Measurements from ENCODE around the gene MRPL10.

Gene MRPL10

DNA sequence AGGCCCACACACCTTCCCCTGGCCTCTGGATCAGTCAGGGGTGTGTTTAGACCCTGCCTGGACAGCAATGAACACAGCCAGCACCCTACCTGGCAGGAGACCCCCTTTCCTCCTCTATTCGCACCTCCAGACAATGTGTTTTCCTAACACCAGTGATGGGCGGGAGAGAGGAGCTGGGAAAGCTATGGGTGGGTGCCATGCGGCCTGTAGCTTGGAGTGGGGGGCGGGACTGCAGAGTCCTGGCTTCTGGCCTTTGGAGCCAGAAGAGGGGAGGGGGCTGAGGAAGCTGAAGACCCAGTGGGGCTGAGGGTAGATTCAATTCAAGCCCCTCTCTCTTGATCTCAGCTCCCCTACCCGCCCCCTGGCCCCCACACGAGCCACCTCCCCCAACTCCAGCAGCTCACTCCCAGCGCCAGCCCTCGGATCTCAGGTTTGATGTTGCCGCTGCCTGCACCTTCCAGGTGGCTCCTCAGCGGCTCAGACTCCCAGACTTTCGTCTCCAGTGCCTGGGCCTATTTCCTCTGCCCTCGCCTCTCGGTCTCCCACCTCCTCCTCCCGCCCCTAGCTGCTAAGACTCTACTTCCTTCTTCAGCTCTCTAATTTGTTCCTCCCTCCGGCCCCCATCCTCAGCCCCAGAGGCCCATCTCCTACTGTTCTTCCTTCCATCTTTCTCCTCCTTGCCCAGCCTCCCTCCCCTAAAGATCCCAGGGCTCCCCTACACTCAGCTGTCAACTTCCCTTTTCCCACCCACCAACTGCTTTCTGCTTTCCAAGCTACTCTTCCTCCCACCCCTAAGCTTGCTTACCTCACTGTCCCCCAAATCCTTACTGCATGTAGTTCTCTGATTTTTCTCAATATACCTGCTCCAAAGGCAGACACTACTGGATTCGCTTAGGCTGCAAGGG is 26.5 kb upstream of the MRPL10 start:
- DNase-seq (ENCODE audit: low spot score) = no peak

DNA sequence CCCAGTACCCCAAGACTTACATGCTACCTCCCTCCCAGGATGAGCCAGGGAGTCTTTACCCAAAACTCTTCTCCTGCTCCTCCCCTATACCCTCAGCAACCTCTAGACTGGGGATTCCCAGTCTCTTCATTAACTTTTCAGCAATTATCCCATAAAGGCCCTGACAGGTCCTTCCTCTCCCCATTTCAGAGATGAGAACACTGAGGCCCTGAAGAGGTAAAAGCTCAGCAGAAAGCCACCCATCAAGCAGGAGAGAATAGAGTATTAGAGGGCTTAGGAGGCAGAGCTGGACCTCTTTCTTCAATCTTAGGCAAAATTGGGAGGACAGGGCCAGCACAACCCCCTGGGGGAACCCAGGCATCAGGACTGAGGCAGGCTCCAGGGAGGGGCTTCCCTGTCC is 25.5 kb upstream of the MRPL10 start:
- DNase-seq (ENCODE audit: low spot score) = no peak

DNA sequence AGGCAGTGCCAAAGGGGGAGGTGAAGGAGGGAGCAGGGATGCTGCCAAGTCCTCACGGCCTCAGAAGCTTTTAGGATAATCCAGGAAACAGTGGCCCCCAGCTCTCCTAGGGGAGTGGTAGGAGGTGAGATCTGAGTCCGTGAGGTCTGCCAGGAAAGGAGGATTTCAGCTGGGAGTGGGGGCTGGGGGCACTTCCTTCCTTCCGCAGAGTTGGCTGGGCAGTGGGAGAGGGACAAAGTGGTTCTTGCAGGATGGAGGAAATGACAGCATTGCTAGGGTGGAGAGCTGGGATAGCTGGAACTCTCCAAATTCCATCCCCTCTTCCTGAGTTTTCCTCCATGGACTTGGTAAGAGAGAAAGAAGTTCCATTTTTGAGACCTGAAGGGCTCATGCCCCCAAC is 24.4 kb upstream of the MRPL10 start:
- DNase-seq (ENCODE audit: low spot score) = no peak

DNA sequence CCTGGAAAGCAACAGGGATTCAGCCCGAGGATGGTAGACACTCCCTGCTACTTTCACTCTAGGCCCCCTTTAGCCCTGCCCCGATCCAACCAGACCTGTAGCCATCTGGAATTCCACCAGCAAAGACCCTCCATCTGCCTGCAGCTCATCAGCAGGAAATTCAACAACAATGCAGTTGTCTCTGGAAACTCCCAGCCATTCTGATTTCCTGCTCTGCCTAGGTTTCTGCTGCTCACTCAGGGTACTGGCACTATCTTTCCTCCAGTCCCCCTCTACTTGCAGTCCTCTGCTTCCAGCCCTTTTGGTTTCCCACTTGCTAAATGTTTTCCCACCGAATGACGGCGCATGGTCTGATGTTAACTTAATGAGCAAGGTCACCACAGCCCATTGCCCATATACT is 22.3 kb upstream of the MRPL10 start:
- DNase-seq (ENCODE audit: low spot score) = no peak

DNA sequence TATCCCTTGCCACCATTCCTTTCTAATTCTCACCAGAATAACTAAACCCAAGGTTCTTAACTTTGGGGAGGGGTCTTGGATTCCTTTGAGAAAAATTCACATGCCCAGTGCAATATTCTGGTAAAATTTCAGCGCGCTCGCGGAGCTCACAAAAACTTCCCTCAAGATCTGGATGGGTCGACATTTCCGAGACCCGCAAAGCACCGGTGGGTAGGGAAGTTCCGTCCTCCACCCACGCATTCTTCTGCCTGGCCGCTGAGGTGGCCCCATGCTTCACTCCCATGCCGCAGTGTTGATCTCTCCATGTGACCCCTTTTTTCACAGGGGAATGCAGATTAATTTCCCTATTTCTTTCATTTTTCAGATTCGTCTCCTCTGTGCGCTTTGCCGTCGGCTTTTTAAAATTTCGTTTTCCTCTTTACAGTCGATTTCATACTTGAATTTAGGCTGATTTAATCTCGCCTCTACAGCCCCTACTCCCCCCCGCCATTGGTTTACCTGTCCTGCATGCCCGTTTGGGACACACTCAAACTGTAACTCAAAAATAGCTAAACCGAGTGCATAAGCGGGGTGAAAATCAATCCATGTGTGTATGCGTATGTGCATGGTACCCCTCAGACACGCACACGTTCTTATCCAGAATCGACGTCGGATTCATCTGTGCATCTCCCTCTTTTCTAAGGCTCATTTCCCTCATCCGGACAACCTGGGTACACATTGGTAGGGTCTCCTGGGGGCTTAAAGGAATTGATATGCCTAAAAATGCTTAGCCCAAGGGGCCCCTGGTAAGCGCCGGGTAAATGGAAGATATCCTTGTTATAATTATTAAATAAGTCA is 21.0 kb upstream of the MRPL10 start:
- DNase-seq (ENCODE audit: low spot score) = no peak

DNA sequence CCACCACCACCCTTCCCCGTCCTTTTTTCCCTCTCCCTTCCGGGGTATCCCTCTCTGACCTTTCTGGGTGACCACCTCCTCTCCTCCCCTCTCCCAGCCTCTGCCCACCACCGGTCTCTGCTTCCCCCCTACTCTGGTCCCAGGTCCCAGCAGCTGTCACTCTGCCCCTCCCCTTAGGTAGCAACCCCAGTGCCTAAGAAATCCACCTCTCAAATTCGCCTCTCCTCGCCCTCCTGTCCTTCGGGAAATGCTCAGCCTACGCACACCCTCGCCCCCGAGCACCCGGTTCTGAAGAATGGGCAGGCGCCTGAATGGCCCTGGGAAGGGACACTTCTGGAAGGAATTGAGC is 20.4 kb upstream of the MRPL10 start:
- no peak for DNase-seq (ENCODE audit: low spot score)

DNA sequence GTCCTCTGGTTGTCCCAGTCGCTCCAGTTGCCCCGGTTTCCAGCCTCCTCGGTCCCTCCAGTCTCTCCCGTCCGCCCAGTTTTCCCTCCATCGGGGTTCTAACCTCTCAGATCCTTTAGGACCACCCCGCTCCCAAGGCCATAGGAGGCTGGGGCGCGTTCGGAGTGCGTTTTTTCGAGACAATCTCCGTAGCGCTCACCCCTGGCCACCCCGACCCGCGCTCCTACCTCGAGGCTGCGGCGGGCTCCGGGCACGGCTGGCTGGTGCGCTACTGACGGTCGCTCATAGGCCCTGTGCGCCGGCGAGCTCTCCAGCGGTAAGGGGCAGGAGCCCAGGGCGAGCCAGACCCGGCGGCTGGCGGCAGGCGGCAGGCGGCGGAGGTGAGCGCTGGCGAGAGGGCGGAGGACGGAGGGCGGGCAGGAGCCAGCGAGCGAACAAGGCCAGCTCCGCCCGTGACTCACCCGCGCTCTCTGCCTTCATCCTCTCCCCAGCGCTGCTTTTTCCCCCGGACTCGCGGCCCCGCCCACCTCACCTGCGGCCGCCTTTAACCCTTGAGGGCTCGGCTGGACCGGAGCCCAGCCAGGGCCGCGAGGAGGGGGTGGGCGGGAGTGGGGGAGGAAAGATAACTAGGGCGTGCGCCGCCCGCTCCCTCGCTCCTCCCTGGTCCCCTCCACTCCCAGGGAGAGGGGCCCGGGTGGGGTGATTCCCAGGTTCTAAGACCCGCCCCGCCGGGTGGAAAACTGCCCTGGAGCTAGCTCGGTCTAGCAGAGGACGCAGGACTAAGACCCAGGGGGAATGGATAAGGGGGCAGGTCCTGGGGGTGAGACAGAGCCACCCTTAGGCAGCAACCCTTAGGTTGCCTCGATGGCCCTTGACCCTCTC is 19.6 kb upstream of the MRPL10 start, which contains the start of gene SP6:
SP6 (minus strand) TSS at position 472 of the 882 bp plus-strand sequence. CDS start 2,734 bp downstream, outside the sequence.
- DNase-seq (ENCODE audit: low spot score) = no peak

DNA sequence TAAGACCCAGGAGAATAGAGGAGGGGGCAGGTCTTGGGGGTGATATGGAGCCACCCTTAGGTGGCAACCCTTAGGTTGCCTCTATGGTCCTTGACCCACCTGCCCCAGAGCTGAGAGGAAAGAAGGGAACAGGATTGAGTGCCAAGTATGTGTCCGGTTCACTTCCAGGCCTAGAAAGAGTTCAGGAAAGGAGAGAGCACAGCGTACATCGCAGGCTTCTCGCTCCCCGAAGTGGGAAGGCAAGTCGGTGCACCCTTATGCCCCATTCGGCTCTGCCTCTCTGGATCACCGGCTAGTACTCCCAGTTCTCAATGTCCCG is 19.0 kb upstream of the MRPL10 start:
- DNase-seq (ENCODE audit: low spot score) = no peak

DNA sequence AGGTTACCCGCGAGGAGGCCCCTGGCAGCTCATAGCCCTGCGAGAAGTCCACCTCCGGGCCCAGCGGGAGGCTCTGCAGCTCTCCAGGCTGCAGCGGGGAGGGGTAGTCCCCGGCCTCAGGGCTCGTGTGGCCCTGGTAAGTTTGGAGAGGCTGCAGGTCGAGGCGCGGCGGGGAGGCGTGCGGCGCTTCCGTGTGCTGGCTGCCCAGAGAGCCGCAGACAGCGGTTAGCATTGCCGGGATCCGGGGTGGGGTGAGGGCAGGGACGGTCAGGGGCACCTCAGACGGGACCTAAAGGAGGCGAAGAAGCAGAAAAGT is 16.8 kb upstream of the MRPL10 start:
- DNase-seq (ENCODE audit: low spot score) = no peak

DNA sequence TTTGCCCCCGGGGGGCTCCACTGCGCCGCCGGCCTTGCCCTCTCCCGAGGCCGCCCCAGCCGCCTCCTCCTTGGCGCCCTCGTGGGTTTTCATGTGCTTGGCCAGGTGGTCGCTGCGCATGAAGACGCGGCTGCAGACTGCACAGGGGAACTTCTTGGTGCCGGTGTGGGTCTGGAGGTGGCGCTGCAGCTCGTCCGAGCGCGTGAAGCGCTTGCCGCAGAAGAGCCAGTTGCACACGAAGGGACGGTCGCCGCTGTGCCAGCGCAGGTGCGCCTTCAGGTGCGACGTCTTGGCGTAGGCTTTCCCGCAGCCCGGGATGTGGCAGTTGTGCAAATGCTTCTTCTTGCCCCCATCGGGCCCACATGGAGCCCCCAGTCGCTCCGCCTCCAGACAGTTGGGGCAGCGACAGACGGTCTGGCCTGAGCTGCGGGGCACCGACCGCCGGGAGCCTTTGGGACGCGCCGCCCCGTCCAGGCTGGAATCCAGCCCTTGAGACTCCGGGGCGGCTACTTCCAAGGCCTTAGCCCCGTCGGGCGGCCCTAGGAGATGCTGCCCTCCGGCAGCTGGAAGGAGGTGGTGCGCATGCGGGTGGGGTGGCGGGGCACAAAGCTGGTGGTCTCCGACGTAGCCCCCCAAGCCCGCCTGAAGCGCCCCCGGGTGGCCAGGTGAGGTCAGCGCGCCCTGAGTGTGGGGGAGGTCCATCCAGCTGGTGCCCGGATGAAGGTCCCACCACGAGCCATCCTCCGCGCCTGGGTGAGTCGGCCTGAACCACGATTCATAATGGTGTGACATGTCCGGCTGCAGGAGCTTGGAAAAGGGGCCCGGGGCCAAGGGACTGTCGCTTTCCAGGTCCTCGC is 16.2 kb upstream of the MRPL10 start:
- no peak for DNase-seq (ENCODE audit: low spot score)

DNA sequence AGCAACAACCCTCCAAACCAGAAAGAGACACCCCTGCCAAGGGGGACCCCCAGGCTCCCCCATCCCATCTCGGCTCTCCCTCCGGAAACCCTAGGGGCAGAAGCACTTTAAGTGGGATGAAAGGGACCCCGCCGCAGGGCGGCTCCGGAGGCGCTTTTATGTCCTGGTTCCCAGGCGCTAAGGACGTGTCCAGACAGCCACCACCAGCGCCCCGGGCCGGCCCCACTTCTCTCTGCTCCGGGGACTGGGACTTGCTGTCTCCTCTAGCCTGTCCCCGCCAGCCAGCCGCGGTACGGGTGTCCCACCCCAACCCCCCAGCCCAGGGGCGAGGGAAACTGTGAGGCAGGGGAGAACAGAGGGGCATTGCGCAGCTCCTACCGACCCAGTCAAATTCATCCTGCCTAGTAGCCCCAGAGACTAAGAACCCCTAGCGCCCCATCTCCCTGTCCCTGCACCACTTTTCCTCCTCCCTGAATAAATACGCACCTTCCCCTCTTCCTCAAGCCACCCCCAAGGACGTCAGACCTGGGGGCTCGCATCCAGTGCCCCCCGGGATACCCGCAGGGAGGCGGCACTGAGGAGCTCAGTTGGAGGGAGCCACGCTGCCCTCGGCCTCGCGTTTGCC is 15.5 kb upstream of the MRPL10 start:
- no peak for DNase-seq (ENCODE audit: low spot score)

DNA sequence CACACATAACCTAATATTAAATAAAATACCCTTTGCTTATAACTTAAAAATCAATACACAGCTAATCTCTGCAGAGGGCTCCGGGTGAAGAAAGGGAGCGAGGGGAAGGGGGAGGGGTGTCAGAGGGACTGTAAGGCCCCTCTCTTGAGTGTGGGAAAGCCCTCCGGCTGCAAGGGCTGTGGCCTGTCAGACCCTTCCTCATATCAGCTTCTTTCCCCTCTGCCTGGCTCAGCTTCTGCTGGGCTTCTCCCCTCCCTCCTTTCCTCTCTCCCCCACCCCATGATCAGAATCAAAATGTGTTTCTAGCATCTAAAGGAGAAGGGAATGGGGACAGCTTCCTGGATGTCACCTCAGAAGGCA is 14.4 kb upstream of the MRPL10 start:
- DNase-seq (ENCODE audit: low spot score) = no peak

DNA sequence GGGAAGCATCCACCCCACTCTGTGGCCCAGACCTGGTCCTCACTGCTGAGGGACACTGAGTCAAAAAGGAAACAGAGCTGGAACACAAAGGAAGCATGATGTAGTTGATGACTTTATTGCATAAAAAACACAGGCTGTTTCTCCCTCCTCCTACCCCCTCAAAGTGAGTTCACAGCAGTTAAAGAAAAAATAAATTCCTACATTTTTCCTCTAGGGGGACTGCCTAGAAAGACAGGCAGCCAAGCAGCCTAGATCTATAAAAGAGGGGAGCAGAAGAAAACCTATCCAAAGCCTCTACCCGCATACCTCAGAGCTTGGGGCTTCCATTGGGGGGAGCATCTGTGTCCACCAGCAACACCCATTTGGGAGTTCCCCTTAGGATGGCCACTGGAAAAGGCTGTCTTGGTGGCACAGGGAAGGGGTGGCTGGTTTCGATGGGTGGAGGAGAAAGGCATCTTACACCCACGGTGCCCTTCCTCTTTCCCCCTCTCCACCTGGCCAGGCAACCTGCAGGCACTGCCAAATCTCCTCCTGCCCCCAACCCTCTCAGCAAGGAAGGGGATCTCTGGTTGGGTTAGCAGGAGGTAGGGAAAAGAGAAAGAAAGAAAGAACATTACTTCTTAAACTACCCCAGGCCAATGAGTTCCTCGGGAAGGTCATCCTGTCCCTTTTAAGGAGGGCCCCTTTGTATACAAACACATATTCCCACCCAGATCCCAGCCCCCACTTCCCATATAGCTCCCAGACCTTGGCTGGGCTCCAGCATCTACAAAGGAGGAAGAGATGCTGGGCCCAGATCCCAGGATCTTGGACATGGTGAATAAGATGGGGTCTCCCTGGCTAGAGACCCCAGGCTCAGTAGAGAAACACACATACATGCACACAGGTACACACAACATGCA is 13.7 kb upstream of the MRPL10 start:
- no peak for DNase-seq (ENCODE audit: low spot score)

DNA sequence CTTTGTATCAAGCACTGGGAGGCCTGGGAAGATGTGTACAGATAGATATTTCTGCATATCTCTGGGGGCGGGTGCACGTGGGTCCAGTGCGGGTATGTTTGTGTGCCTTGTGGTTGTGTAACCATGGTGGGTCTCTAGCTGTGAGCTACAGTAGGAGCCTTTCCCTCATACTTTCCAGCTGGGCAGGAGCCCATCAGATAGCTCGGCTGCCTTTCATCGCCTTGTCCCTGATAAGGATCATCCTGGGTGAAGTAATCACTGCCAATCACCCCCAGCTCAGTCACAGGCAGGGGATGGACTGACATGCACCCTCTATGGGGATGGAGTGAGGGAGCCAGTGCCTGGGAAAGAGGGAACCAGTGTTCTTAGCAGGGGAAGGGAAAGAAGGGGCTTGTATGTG is 12.9 kb upstream of the MRPL10 start:
- DNase-seq (ENCODE audit: low spot score) = no peak

DNA sequence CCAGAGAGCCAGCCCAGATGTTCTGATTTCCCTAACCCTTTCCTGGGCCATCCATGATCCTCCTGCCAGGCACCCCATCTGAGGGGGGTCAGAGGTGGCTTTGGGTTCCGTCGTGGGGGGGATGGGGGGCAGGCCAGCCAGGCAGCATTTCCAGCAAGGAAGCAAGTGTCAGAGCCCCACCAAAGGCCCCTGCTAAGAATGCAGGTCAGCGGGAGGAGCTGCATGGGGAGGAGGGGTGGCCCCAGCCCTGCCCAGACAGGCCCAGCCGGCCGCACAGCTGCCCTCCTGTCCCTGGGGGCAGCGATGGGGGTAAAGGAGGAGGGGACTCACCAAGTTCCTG is 12.0 kb upstream of the MRPL10 start:
- no peak for DNase-seq (ENCODE audit: low spot score)

DNA sequence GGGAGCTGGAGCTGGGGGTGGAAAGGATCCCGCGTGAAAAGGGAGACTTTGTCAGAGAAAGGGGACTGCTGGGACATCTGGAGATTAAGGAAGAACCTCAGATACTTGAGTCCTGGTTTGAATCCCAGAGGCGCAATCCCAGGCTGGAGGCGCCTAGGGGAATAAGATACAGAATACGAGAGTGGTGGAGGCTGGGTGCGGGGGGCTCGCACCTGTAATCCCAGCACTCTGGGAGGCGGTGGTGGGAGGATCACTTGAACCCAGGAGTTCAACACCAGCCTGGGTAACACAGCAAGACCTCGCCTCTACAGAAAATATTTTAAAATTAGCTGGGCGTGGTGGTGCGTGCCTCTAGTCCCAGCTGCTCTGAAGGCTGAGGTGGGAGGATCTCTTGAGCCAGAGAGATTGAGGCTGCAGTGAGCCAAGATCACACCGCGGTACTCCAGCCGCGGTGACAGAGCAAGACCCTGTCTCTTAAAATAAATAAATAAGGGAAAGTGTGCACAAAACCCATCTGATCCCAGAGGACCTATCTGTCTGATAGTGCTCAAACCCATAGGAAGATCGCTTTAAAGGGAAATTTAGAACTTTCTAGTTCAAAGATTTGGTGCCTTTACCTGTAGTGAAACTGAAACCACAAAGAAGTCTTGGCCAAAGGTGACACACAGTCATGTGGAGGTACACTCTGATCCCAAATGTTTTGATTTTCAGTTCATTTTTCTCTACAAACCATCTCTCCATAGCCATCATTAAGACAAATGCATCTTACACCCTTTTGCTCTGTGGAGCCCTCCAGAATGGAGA is 10.3 kb upstream of the MRPL10 start:
- no peak for DNase-seq (ENCODE audit: low spot score)

DNA sequence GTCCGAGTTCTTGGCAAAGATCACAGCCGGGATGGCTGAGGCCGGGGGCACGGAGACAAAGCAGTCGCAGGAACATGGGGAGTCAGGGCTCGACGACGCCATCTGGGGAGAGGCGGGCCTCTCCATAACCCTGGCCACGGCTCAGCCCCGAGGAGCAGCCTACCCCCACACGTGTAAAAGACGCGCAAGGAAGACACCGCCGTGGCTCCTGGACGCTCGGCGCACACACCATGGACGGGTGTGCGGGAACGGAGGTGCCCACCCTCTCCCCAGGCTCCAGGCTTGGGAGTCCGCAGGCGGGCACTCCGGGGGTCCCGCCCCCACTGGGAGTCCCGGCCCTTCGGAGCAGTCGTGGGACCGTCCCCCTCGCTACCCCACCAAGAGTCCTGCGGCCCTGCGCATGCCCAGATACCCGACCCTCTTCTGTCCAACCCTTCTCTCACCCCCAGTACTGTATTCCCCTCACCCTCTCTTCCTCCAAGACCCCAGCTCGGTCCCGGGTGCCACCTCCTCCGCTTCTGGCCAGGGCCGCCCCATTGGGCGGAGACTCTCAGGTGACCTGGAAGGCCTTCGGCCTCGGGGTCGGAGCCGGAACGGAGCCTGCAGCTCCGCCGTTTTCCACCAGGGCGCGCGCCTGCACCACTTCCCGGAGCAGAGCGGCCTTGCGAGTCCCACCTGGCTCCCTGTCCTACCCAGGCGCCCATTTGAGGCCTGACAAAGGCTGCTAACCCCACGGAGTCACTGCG is 9.6 kb upstream of the MRPL10 start, which contains the start of gene SCRN2:
SCRN2 (minus strand) TSS at position 532 of the 746 bp plus-strand sequence; CDS start at position 102, 430 bp downstream.
- peak; percentile 71 for DNase-seq (ENCODE audit: low spot score)

DNA sequence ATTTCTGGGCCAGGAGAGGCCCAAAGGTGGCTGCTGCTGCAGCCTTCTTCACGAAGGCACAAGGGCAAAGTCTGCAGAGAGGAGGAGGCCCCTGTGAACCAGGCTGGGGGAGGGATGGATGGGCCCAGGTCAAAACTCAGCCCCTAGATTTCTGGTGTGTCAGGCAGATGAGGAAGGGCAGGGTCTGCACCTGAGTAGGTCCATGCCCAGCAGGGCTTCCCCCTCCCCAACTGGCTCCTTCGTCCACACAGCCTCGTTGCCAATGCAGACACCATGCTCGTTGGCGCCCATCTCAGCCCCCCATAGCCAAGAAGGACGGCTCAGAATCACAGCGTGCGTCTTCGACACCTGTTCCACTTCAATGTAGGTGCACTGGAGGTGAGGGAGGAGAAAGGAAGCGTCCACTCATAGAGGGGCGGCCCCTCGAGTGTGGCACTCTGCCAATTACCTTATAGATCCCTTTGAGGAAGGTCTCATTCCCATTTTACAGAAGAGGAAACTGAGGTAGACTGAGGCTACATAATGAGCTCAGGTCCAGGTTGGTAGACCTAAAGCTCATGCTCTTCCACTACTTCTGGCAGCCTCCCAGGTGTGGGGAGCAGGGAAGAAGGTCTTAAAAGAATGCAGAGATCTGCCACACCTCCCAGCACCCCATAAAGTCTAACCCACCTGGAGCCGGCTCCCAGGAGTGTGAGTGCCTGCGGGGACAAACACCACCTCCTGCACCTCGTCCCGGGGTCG is 8.8 kb upstream of the MRPL10 start:
- no peak for DNase-seq (ENCODE audit: low spot score)

Measured in pons (tissue), 1 donor.